Right ventricle myocardium superior (tissue), 1 donor: ENCODE data around the gene ZNF296. TPM values are rescaled to one million over a fixed set of nuclear protein-coding genes. Genes with fewer than 3 reads are reported as not detected.

Experiments used
- ATAC-seq: fragments of 200-7000 bp; cut with Tn5 transposase; one replicate; pipeline ENCODE4 v1.9.1; 2020; ENCODE audit warnings: mild to moderate bottlenecking; ENCODE audit not compliant: poor library complexity
- DNase-seq: peaks from one replicate; pipeline ENCODE4 v3.0.0-alpha.2; 2020
- intact Hi-C: fragments of 100-400 bp; cut with DNase I; formaldehyde crosslinking; loops from one replicate; pipeline ENCODE4 v1.11.2; 2022
- total RNA-seq: library from RNA; stranded (reverse); fragmentation: NEBNext Ultra II Directional; extraction: Animal tissue kit (Norgen Biotek cat#: 25700); gene quantifications from one replicate; pipeline ENCODE4 v1.2.1, GENCODE V29; 2021
- donor health status: DM: no; HTN: yes; CAD: no; lungs with severe emphysema.

ZNF296 gene
- total RNA-seq, 1 donor from 2014 or later, result 0.32 TPM

- ATAC-seq (no peak), DNase-seq (no peak)
- intact Hi-C loops, result no loop called here
Measured at GRCh38 chr19:45104658-45105349, 28.5 kb upstream of the ZNF296 start.

DNA sequence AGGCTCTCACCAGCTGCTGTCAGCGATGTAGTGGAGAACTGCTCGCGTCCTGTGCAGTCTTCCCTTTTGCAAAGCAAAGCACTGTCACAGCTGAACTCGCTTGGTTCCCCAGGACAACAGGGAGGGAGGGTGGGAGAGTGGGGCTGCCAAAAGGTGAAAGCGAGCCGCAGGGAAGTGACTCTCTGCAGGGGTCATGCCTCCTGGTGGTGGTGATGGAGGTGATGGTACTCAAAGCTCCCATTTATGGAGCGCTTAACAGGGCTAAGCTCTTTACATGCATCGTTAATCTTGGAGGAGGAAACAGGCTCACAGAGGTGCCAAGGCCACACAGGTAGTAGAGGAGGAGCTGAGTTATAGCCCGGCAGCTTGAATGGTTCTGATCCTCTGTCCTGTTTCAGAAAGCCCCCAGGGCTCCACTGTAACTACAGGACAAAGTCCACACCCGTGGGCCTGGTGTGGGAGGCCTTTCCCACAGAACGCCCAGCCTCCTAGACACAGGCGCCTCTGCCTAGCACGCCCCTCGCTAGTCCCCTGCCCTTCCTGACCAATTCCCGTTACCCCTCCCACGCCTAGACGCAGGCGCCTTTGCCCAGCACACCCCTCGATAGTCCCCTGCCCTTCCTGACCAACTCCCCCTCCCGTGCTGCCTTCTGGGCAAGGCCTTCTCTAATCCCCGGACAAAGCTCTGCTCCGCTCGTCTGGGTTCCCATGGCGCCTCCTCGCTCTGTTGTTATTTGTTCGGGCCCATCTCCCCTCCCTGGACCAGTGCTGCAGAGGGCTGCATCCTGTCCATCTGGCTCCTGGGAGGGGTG lies 27.4 kb upstream of the ZNF296 start:
- no peak for DNase-seq
- intact Hi-C loops, result no loop called here

DNA sequence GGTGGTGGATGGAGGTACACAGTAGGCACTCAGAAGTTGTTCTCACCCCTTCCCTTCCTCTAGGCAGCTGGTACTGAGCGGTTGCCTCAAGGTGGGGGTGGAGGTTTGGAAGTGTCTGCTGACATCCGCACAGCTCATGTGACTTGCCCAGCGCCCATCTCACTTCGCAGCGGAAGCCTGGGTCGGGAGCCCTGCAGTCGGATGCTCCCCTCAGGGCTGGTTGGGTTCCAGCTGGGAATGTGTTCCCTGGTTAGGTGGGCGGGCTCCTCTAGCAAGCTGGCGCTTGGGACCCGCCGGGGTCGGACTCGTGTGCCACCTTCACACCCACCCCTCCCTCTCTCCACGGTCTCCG lies 26.9 kb upstream of the ZNF296 start:
- peak; percentile 57 for ATAC-seq
- DNase-seq, result peak; percentile 53
- intact Hi-C loops, result no loop called here

More for the DNA sequence above, 27.4 kb upstream of the ZNF296 start:
- ATAC-seq, result no peak

DNA sequence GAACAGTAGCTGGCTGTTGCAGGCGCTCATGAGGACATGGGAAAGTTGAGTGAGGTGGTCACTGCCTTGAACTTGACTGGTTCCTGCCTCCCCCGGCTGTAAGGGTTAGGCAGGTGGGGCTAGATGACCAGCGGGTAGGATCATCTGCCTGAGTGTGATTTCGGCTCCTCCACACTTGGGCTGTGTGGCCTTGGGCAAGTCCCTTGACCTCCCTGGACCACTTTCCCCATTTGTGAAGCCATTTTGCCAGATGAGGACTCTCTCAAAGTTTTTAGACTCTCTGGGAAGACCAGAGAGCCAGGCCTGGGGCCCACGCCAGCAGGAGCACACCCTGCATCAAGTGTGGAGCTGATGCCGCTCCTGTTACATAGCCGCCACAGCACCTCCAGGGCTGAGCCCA lies 26.2 kb upstream of the ZNF296 start:
- intact Hi-C loops, result no loop called here
- no peak for ATAC-seq
- no peak for DNase-seq

GRCh38 chr19:45101806-45102205 lies 25.5 kb upstream of the ZNF296 start:
- intact Hi-C loops, result no loop called here
- ATAC-seq, result no peak

GRCh38 chr19:45100846-45101252 lies 24.6 kb upstream of the ZNF296 start:
- DNase-seq (no peak), ATAC-seq (no peak)
- intact Hi-C loops, result no loop called here

More at GRCh38 chr19:45101806-45102205, 25.5 kb upstream of the ZNF296 start:
- no peak for DNase-seq

GRCh38 chr19:45100201-45100600 lies 23.9 kb upstream of the ZNF296 start:
- ATAC-seq, result no peak
- DNase-seq, result no peak
- intact Hi-C loops, result no loop called here

DNA sequence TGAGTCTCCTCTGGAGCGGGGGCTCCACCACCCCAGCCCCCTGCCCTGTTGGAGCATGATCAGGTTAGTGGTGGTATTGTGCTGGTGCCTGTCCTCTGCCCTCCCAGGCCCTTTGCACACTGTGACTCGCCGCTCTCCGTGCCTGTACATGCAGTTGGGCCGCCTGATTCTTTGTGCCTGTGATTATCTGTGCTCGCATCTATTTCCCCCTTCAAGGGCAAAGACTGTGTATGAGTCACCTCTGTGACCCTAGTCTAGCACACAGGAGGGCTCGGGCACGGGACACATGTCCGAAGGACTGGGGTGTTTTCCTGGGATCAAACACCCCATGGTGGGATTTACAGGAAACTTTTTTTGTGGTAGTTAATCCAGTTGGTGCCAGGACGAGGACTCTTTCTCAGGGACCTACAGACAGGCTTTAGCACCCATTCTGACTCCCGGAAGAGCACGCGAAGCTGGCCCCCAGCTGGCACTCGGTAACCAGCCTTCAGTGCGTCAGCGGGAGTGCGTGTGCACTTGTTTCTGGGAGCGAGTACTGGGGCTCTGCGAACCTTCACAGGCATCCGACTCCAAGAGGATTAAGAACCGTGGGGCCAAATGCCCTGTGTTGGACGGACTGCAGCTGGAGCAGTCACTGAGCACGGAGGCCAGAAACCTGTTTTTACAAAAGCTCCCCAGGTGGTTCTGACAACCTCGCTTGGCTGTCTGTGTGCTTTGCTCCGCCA lies 23.4 kb upstream of the ZNF296 start:
- ATAC-seq (no peak), DNase-seq (no peak)
- intact Hi-C loops, result no loop called here

DNA sequence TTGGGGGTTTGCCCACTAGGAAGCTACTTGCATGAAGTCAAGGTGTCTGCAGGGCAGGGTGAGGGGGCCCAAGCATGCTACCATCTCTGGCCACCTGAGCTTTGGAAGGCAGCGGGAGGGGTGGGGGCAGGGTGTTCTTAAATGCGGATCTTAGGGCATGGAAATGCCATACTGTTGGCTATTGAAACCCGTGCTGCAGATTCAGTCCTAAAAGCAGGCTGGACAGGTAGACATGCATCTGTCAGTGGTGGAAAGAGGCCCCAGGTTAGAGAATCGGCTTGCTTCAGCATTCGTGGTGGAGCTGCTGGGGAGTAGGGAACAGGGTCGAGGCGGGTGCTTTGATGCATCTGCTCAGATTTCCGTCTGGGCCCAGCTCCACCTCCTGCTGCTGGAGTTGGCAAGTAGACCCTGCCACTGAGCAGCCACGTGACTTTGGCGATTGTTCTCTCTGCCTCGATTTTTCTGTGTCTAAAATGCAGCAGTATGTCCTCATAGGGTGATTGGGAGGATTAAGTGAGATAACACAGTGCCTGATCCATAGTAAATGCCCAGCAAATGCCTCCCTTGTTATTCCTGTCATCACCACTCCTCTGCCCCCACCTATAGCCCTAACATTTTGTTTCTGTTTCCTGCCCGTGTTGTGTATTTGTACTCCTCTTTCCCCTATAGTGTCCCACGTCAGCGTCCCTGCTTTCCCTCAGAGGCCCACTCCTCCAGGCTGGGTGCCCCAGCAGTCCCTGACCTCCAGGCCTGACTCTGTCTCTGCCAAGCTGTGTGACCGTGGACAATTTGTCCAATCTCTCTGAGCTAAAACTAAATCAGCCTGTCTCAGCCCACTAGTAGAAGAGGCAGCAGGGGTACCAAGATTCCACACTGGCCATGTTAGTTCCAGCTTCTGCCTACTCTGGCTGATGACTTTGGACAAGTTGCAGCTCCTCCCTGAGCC lies 22.5 kb upstream of the ZNF296 start:
- ATAC-seq (peak; percentile 45), DNase-seq (peak; percentile 67)
- intact Hi-C loops, result no loop called here

DNA sequence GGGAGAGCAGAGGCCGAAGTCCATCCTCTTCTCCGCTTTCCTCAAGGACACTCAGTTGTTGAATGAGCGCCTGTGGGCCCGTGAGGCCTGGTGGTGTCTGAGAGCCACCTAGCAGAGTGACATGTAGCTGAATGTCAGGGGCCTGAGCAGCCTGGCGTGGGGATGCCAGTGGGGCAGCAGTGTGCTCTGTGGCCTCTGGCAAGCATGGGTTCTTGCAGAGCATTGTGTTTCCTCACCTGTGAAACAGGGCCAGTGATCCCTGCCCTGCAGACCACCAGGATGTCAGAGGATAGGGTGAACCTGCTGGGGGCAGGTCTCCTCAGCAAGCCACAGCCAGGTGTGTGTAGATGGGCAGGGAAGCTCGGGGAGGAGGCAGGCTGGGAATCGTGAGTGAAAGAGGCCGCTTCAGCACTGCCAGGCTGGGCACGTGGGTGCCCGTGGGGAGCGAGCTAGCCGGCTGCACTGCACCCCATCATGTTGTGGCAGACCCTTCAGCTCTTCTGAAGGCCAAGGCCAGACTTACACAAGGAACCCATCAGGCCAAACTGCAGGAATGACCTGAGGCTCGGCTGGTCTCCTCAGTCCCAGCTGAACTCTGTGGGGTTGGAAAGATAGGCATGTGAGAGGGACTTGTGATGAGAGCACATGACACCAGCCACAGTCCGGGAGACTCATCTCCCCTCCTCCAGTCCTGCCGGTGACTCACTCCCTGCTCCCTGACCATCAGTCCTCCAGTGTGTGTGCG lies 21.7 kb upstream of the ZNF296 start:
- peak; percentile 39 for ATAC-seq
- DNase-seq, result no peak
- intact Hi-C loops, result no loop called here

DNA sequence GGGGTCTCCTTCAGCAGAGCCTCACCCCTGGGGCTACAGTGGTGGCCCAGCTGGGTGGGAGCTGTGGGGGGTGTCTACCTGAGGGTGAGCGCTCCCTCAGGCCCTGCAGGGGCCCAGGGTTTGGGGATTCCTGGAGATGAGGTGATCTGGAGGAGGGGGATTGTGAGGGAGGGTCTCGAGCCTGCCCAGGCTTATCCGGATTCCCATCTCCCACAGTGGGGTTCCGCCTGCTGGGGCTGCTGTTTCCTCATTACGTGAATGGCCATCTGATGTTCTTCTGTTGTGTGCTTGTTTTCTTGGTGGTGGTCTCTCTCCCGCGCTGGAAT lies 21.1 kb upstream of the ZNF296 start:
- no peak for DNase-seq
- ATAC-seq, result no peak
- intact Hi-C loops, result no loop called here

GRCh38 chr19:45096700-45097099 lies 20.4 kb upstream of the ZNF296 start:
- DNase-seq (no peak), ATAC-seq (no peak)
- intact Hi-C loops, result no loop called here

DNA sequence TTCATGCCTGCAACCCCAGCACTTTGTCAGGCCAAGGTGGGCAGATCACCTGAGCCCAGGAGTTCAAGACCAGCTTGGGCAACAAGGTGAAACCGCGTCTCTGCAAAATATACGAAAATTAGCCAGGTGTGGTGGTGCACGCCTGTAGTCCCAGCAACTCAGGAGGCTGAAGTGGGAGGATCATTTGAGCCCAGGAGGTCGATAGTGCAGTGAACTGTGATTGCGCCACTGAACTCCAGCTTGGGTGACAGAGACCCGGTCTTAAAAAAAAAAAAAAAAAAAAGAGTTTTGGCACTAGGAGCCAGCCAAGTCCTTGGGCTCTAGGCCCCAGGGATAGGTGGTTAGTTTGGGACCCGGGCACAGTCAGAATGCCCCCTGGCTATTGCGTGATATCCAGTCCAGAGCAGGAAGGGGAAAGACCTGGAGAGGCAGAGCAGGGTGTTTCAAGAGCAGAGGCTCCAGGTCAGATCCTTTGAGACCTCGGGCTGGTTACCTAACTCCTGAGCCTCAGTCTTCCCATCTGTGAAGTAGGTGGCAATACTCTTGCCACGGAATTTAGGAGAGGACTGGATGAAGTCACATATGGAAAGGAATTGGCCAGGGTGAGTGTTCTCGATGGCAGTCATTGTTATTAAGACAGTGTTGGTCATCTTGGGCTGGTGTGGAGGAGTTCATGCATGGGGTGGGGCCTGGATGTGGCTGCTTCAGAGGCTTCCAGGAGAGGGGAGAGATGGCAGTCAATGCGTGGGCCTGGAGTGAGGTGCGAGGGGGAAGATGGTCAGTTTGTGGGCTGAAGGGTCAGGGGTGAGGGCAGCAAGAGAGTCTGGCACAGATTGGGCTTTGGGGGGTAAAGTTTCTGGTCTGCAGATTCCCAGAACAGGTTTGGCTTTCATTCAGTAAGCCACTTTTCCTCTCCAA lies 19.5 kb upstream of the ZNF296 start:
- ATAC-seq, result no peak
- DNase-seq, result no peak
- intact Hi-C loops, result no loop called here

- ATAC-seq (no peak), DNase-seq (no peak)
- intact Hi-C loops, result loop anchor here (5.0 kb wide), 1 partner anchor 83 kb away; the partner anchor contains the start of genes BLOC1S3 and TRAPPC6A
Measured at GRCh38 chr19:45094707-45095106, 18.4 kb upstream of the ZNF296 start.

GRCh38 chr19:45094137-45094536 lies 17.9 kb upstream of the ZNF296 start:
- DNase-seq (no peak), ATAC-seq (no peak)
- intact Hi-C loops, result loop anchor here (5.0 kb wide), 1 partner anchor 83 kb away; the partner anchor contains the start of genes BLOC1S3 and TRAPPC6A

GRCh38 chr19:45092747-45093678 lies 16.7 kb upstream of the ZNF296 start, which contains the start of gene PPP1R37:
PPP1R37 (plus strand) TSS chr19:45093179; CDS start chr19:45093326, 147 bp downstream.
- intact Hi-C loops, result loop anchor here (5.0 kb wide), 1 partner anchor 84 kb away; the partner anchor contains the start of genes BLOC1S3 and TRAPPC6A
- peak; percentile 96 for DNase-seq
- peak; percentile 93 for ATAC-seq
